ENCODE data around the gene DOCK2. TPM values are rescaled to one million over a fixed set of nuclear protein-coding genes. Genes with fewer than 3 reads are reported as not detected.
A peak's percentile ranks its signal among the peaks of the same experiment; 100 is the strongest.

DOCK2 gene
- total RNA-seq, 1 donor from 2014 or later, result 11.5 TPM

DNA sequence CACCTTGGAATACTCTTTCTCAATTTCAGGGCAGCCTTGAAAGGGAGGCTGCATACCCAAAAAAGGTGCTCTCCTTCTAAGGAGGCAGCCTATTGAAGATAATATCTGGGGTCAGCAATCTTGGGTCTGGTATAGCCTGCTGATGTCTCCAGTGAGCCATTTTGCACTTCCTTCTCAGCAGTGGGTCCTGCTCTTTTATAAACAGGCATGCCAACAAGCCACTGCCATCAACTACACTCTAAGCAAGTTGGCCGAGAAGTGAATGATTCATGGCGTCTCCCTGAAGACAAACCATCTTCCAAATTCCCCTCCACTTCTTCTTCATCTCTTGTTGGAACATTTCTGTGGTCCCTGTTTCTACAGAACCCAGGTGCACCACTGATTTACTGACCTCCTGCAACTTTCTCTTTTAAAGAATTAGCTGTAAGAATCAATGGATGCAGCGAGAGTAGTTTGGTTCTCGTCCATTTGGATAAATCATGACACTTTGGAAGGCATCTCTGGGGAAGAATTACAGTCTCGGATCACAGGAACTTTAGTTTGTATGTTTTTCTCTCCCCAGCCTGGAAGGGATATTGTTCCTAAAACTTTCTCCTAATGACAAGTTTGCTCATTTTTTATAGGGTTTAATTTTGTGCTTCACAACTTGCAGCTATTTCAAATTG, 234.9 kb downstream of the DOCK2 start:
- DNase-seq, result peak; percentile 39

DNA sequence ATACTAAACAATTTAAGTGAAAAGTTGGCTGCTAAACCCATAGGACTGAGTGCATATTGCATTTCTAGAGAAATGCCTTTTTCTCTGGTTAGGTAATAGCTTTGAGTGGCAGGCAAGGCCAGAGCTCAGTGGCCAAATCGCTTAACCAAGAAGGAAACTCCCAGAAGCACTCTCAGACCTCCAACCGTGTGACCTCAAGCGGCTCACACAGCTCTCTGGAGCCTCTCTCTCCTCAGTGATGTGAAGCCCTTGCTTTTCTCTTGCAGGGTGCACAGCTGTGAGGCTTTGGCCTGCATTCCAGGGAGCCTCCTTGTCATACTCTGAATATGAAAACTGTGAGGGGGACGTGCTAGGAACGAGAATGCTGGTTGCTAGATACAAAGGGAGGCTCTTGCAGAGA, 236.6 kb downstream of the DOCK2 start:
- peak; percentile 69 for DNase-seq

GRCh38 chr5:169874621-169875020, 237.5 kb downstream of the DOCK2 start:
- DNase-seq, result no peak

DNA sequence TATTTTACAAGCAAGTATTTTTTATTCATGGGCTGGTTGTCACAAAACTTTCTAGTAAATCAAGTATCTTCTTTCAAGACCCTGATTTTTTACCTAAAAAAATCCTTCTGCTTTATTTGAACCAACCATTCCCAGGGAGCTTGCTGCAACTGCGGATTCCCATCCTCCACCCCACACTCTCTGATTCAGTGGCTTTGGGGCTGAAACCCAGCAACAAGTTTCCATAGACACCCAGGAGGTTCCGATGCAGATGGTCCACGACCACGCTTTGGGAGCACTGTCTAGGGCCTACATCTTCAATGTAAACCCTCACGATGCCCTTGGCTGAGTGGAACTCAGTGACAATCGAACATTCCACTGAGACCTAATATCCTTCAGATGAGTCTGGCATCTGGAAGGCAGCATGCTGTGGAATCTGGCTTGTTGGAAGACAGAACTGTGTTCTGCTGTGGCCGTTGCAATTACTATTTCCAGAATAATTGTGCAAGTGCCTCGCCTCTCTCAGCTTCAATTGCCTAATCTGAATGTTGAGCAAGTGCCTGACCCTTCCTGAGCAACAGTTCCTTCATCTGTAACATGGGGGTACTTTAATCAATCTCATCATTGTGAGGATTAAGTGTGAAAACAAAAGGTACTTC, 238.1 kb downstream of the DOCK2 start:
- DNase-seq, result no peak

DNA sequence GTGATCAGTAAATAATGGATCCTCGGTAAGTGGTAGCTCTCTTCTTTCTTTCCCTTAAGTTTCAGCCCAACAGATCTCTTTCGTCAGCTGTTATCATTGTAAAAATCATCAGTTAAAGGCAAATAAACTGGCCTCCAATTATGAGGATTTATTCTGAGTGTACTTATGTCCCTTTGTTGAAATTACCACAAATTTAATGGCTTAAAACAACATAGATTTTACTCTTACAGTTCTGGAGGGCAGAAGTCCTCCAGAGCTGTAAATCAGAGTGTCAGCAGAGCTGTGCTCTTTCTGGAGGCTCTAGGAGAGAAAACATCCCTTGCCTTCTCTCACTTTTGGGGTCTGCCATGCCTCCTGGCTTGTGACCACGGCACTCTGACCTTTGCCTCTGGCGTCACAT, 238.7 kb downstream of the DOCK2 start:
- DNase-seq, result no peak

DNA sequence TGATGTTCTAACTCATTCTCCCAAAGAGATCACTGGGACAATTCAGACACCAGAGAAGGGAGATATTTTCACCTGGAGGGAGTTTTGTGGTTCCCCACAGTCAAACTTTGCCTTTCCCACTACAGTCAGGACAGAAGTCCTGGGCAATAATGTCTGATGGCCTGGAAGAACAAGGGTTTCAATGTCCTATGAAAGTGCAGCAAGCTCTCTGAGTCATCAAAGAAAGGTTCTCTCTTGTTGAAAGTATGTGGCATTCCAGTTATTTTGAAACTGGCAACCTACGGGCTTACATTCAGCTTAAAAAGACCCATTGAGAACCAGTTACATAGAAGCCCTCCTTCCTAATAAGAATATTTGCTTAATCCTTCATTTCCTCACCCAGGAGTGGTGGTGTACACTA, 239.3 kb downstream of the DOCK2 start:
- DNase-seq, result no peak

- no peak for DNase-seq
Observed at GRCh38 chr5:169880012-169880663, 243.1 kb downstream of the DOCK2 start.

- DNase-seq, result no peak
Observed at GRCh38 chr5:169880785-169881184, 243.7 kb downstream of the DOCK2 start.

GRCh38 chr5:169881702-169882303, 244.7 kb downstream of the DOCK2 start:
- no peak for DNase-seq

DNA sequence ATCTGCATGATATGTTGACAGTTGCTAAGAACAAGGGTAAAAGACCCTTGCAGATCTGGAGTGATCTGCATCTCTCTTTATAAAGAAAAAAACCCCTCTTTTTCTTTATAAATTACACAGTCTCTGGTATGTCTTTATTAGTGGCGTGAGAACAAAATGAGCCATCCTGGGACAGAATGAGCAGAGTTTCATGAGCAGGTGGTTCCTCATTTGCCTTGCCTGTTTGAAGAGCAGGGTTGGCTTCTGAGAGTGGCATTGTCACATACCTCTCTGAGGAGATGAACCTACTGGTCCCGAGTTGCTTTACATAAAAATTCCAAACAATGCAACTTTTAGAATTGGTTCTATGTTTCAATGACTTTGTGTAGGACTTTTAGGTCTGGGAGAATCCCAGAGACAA, 249.0 kb downstream of the DOCK2 start:
- DNase-seq, result no peak

DNA sequence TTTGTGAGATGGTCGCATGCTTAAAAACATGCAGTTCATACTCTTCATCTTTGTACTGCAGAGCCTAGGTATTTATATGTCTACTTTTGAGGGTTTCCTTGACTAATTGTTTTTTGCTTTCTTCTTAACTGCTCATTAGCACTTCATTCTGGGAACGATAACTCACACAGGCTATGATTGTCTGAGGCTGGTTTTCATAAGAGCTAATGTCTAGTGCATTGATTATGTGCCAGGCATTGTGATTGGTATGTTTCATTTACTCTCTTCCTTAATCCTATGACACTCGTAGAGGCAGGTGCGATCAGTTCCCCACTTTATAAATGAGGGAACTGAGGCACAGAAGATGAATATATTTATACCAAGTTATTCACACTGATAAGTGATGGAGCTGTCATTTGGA, 249.6 kb downstream of the DOCK2 start:
- no peak for DNase-seq

DNA sequence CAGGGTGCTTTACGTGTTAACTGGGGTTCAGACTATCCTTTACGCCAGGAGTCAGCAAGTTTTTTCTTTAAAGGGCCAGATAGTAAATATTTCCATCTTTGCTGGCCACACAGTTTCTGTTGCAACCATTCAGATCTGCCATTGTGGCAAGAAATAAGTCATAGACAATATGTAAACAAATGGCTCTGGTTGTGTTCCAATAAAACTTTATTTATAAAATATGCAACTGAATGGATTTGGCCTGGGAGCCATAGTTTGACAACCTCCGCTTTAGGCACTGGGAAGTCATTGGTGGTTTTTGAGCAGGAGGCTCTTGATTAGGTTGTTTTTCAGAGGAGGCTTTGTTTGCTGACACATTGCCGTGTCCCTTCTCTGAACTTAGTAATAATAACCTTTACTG, 252.5 kb downstream of the DOCK2 start:
- DNase-seq, result no peak

- DNase-seq, result no peak
Observed at GRCh38 chr5:169893010-169893409, 255.9 kb downstream of the DOCK2 start.

DNA sequence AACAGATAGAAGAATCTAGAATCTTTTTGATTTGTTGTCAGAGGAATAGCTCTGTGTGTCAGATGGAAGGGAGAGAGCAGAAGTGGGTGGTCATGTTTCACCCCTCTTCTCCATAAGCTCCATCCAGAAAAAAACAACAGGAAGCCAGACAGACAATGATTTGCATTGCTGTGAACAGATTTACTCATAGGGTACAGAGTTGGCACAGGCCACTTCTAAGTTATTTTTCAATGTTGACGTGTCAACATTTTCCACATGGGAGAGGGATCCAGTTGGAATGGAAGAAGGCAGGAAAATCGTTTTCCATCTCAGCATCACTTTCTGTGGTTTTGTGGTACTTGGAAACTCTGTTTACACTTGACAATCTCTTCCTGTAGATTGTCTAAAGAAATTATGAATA, 256.5 kb downstream of the DOCK2 start:
- no peak for DNase-seq

- DNase-seq, result no peak
Observed at GRCh38 chr5:169895926-169896325, 258.9 kb downstream of the DOCK2 start.

DNA sequence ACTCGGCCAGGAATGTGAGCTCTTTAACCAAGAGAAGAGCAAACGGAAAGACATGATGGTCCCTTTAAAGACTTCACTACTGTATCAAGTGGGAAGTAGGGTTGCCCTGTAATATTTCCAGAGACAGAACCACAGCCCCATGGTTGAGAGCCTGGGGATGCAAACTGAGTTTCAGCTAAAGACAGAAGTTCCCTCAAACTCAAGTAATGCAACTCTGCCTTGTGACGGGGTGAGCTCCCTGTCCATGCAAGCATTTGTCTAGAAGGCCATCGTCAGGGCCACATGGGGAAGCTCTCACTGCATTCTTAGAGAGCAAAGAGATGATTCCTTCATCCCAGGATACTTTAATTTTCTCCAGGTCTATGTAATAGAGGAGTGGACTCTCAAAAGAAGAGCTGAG, 260.4 kb downstream of the DOCK2 start:
- no peak for DNase-seq

GRCh38 chr5:169901896-169902295, 264.8 kb downstream of the DOCK2 start:
- DNase-seq, result no peak

DNA sequence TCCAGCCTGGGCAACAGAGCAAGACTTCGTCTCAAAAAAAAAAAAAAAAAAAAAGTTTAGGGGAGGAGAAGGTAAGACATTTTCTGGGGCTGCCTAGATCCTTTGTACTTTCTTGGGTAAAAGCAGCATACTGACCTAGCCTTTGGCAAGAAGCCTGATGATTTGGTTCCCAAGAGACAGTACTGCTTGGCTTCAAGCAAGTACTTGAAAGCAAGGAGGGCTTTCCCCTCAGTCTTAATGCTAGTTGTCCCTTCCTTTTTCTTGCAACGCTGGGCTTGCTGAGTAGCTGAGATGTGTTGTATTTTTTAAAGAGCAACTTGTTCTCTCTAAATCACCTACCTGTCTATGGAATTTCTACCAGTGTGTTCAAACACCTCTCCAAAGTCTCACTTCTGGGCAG, 267.0 kb downstream of the DOCK2 start:
- DNase-seq, result peak; percentile 26

- no peak for DNase-seq
Observed at GRCh38 chr5:169904508-169904907, 267.4 kb downstream of the DOCK2 start.

DNA sequence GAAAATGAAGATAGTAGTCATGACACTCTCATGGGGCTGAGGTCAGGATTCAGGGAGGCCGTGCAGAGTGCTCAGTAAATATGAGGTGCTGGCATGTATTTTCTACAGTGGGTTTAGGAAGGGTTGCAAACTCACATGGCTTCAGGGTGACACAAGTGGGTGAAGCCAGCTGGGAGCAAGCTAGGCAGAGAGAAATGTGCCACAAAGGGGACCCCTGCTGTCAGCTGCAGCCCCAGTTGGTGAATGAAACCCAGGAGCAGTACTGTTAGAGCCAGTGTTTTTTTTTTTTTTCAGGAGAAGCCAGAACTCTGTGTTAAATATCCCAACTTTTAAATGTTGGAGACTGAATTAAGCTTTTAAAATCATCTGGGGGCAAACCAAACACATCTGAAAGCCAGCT, 267.9 kb downstream of the DOCK2 start:
- DNase-seq, result no peak

- no peak for DNase-seq
Observed at GRCh38 chr5:169906745-169907649, 269.9 kb downstream of the DOCK2 start.

DNA sequence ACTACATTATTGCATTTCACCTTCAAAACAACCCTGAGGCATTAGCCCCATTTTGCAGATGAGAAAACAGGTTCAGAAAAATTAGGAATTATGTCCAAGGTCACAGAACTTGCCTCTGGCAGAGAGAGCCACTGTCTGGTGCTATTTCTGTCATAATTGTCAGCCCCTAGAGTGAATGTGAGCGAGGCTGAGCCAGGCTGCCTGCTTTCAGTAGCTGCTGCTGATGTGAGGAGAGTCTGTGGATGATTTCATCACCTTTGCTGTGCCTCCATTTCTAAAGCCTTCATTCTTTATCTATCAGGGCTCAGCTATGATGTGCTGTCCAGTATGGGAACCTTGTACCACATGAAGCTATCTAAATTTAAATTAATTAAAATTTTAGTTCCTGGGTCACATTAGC, 271.8 kb downstream of the DOCK2 start:
- no peak for DNase-seq
